GM12801 (cell line): ENCODE measurements around the gene TMOD2.

Experiments
- CTCF ChIP-seq: IDR thresholded peaks from one replicate; pipeline ENCODE4 v1.5.1; 2011; ENCODE audit warnings: control low read depth; ENCODE audit not compliant: insufficient read length; ENCODE audit errors: extremely low read depth

The TMOD2 gene

GRCh38 chr15:51842265-51842664, 90.9 kb downstream of the TMOD2 start:
- no peak for TF ChIP-seq CTCF

GRCh38 chr15:51842852-51843737, 91.7 kb downstream of the TMOD2 start:
- TF ChIP-seq CTCF = no peak

GRCh38 chr15:51844747-51845426, 93.5 kb downstream of the TMOD2 start:
- TF ChIP-seq CTCF = no peak

DNA sequence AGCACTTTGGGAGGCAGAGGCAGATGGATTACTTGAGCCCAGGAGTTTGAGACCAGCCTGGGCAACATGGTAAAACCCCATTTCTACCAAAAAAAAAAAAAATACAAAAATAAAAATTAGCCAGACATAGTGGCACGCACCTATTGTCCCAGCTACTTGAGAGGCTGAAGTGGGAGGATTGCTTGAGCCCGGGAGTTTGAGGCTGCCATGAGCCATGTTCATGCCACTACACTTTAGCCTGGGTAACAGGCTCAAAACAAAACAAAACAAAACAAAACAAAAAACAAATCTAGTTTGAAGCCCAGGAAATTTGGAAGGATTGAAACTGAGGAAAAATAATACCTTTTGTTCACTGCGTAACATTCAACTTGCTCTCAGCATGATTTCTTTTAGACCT, 94.7 kb downstream of the TMOD2 start:
- TF ChIP-seq CTCF = no peak

DNA sequence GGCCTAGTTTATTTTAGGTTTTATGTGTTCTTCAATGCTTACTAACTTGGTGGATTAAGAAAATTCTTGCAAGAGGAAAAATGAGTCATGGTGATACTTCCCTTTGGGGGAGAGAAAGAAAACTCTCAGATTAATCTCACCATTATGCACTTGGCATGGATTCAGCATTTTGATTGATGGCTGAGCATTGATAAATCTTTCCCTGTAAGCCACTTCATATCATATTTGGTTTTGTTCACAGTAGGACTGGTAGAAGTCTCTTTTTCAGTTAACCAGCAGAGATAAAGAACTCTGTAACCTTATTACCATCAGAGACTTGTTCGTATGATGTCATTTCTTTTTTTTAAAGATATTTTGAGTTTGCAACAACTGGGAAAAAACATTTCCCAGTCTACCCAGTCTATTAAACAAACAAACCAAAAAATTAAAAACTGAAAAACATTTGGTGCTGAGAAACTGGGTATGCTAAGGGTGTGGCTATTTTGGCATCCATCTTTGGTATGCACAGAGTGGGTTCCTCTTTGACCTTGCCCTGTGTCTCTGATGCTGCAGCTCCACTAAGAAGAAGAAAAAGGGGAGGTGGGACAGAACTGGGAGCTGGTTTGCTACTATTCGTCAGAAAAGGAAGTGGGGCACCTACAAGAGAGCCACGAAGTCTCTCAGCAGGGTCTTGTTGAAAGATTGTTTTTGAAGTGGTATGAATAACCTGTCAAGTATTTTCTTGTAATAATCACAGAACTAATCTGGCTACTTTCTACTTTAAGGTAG, 95.2 kb downstream of the TMOD2 start:
- no peak for TF ChIP-seq CTCF

DNA sequence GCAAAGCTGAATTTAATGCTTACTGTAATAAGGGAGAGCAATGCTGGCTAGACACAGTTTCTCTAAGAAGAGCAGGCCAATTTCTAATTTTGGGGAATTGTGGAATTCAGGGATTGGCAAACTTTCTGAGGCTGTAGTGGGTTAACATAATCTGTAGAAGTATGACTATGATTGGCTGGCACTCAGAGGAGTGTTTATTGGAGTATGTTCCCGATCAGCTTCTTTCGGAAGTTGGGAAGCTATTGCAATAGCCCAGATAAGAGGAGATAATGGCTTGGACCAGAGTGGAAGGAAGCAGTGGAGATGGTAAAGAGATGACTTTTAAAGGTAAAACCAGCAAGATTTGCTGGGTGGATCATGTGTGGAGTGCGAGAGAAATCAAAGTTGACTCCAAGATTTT, 97.4 kb downstream of the TMOD2 start:
- TF ChIP-seq CTCF = no peak

- TF ChIP-seq CTCF = no peak
Measured at GRCh38 chr15:51849860-51850259, 98.5 kb downstream of the TMOD2 start.
